HG03439 (cell line): ENCODE measurements around the gene SUGCT.
"Not testable (repeated sequence)": the region's sequence is repeated elsewhere in the genome, so short reads cannot be mapped to it uniquely, and the experiment has no call there.

Experiments
- ATAC-seq: cut with Tn5 transposase; IDR thresholded peaks from one replicate; pipeline ENCODE4 v1.9.1; 2021; ENCODE audit warnings: mild to moderate bottlenecking, moderate library complexity; ENCODE audit not compliant: unreplicated experiment

Gene SUGCT

DNA sequence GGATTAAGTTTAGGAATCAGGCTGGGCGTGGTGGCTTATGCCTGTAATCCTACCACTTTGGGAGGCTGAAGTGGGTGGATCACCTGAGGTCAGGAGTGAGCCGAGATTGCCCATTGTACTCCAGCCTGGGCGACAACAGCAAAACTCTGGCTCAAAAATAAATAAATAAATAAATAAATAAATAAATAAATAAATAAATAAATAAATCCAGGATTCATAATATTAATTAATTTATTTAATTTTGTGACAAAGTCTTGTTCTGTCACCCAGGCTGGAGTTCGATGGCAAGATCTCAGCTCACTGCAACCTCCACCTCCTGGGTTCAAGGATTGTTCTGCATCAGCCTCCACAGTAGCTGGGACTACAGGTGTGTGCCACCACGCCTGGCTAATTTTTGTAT lies 4.2 kb downstream of the SUGCT start:
- no peak for ATAC-seq

- ATAC-seq: not testable (repeated sequence)
Measured at GRCh38 chr7:40139891-40140290, 5.1 kb downstream of the SUGCT start.

- not testable (repeated sequence) for ATAC-seq
Measured at GRCh38 chr7:40141916-40142315, 7.1 kb downstream of the SUGCT start.

DNA sequence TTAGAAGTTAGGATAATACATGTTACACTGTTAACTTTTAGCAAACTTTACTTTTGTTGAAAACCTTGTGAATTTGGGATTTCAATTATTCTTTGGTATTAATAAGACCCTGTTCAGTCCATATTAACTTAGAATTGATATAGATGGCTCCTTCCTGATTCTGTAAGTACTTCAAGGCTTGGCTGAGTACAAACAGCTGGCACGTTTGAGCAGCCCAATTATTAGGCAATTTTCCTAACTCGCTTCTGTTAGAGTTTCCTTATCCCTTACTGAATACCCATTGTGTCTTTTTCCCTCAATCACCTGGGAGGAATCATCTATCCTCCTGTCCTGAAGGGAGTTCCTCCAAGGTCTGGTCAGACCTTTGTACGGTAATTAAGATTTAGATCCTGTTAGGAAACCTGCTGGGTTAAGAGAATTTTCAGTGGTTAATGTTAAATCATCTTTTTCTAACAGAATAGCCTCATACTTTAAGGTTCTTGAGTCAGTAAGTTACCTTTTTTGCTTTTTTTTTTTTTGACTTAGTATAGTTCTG lies 10.9 kb downstream of the SUGCT start:
- not testable (repeated sequence) for ATAC-seq

DNA sequence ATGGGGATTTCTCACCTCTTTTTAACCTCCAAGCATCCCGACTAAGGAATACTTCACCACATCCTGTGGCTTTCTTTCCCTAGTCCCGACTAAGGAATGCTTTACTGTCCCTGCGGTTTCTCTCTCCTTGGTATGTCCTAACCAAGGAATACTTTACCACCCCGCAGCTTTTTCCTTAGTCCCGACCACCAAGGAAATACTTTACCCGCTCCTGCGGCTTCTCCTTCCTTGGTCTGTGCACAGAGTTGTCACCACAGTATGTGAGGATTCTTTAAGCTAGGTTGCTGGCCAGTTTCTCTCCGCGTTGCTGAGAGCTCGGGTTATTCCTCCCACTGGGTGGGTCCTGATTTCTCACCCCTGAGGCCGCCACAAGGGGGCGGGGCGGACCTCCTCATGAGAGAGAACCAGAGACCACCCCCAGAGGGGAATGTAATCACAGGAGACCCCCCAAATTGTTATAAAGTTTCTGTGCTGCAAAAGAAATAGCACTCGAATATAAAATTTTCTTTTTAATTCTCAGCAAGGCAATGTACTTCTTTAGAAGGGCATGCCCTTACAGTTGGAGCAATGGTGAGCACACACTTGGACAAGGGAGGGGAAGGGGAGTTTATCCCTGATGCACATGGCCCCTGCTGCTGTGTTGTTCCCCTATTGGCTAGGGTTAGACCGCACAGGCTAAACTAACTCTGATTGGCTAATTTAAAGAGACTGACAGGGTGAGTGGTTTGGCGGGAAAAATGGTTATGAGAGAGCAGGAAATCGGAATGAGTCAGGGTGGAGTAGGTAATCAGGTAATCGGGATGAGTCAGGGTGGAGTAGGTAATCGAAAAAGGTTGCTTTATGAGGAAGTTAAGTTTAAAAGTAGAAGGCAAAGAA lies 12.8 kb downstream of the SUGCT start:
- no peak for ATAC-seq

DNA sequence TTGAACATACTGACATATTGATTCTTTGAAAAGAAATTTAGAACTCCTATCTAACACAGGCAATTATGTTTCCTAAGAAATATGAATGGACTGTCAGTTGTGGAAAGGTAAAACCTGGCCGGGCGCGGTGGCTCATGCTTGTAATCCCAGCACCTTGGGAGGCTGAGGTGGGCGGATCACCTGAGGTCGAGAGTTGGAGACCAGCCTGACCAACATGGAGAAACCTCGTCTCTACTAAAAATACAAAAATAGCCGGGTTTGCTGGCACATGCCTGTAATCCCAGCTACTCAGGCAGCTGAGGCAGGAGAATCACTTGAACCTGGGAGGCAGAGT lies 13.4 kb downstream of the SUGCT start:
- ATAC-seq: not testable (repeated sequence)

GRCh38 chr7:40148671-40149070 lies 13.9 kb downstream of the SUGCT start:
- no peak for ATAC-seq

DNA sequence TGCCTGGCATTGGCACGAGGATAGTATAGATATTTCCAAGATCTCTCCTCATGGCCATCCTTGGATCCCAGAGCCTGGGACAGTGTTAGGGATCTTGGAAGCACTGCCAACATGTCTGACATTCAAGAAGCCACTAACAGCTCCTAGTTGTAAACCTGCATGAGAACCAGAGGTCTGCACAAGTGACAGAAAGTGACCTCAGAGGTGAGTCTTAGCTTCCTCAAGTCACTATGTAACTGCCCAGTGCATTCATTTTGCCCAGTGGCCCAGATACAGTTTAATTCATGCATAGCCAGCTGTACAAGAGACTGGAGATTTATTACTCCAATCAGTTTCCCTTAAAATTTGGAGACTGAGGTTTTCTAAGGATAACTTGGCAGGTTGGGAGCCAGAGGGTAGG lies 16.7 kb downstream of the SUGCT start:
- ATAC-seq: no peak

DNA sequence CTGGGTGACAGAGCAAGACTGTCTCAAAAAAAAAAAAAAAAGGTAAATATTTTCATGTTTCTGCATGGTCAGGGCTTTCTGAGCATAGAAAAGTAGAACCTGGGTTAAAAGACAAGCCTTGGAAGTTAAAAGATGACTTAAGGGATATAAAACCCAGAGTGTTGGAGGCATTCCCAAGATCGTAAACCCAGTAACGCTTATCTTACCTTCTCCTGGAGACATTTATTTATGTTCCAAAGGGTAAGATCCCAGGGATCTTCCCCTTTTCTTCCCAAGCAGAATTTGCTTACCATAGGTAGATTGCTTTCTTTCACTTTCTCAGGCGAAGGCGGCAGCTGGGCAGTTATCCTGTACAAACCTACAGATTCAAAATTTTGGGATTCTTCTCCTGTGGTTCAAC lies 22.2 kb downstream of the SUGCT start:
- no peak for ATAC-seq

DNA sequence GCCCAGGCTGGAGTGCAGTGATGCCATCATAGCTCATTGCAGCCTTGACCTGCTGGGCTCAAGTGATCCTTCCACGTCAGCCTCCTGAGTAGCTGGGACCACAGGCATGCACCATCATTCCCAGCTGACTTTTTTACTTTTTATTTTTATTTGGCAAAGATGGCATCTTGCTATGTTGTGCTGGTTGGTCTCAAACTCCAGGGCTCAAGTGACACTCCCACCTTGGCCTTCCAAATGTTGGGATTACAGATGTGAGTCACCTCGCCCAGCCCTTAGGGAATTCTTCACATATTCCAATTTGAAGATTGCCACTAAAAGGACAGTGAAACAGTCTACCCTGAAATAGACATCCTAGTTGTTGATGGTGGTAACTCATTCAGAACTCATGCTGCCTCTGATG lies 27.7 kb downstream of the SUGCT start:
- no peak for ATAC-seq

DNA sequence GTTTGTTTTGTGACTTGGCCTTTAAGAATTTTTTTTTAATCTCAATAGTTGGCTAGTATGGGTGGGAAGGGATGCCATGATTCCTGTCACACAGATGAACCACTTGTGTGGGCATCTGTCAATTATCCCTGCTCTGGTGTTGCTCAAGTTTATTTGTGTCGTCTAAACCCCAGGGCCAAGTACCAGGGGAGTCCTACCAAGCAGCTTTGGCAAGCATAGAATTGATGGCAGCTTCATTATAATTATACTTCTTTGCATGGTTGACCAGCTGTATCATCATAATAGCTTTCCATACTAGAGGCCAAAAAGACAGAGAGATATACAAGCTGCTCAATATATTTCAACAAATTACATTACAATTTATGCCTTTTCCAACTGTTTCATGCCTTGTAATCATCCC lies 30.4 kb downstream of the SUGCT start:
- no peak for ATAC-seq

GRCh38 chr7:40167291-40167690 lies 32.5 kb downstream of the SUGCT start:
- ATAC-seq: no peak

DNA sequence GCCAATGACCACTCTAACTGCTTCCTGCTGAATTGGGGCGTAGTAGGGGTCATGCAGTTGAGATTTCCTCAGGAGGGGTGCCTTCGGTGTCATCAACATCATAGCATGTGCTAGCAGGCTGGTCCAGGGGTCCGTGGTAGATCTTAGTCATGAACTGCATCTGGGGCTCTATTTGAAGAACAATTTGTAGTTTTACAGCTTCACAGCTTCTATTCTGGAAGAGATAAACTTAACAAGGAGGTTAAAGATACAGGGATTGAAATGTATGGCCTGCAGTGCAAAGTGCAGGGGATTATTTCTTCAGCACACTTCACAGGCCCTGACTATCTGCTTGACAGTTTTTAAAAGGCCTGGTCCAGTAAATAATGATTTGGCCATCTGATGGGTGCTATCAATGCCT lies 33.5 kb downstream of the SUGCT start:
- not testable (repeated sequence) for ATAC-seq

DNA sequence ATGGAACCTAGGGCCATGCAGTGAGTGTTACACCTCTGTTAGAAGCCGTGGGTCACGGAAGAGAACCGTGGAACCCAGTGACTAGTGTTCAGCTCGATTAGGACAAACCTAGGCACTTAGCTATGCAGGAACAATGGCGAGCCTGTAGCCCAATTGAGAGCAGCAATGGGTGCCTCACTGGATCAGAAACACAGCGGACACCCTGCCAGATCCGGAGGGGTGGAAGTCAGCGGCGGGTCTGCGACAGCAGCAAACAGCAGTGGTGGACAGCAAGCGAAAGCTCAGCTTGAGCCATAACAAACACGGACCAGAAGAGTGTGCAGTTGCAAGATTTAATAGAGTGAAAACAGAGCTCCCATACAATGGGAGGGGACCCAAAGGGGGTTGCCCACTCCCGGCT lies 38.3 kb downstream of the SUGCT start:
- not testable (repeated sequence) for ATAC-seq

- ATAC-seq: not testable (repeated sequence)
Measured at GRCh38 chr7:40175256-40175655, 40.5 kb downstream of the SUGCT start.

DNA sequence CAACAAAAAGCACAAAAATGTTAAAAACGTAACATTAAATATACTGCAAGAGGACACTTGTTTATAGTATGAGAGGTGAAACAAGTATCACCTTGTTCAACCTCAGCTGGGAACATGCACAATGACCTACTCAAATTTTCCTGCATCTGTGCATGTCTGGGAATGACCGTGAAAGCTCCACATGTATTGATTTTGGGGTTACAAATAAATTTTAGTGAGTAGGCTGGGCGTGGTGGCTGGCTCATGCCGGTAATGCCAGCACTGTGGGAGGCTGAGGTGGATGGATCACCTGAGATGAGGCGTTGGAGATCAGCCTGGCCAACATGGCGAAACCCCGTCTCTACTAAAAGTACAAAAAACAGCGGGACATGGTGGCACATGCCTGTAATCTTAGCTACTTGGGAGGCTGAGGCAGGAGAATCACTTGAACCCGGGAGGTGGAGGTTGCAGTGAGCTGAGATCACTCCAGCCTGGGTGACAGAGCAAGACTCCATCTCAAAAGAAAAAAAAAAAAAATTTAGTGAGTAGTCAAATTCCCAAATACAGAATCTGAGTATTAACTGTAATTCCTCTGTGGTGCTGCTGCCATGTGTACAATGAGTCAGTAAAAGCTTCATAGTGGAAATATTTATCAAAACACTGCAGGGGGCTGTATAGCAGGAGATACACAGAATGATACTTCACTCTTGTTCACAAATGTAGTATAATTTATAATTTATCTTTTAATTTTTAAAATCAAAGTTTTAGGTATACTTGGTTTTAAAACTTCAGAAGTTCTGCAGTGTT lies 41.1 kb downstream of the SUGCT start:
- ATAC-seq: no peak

DNA sequence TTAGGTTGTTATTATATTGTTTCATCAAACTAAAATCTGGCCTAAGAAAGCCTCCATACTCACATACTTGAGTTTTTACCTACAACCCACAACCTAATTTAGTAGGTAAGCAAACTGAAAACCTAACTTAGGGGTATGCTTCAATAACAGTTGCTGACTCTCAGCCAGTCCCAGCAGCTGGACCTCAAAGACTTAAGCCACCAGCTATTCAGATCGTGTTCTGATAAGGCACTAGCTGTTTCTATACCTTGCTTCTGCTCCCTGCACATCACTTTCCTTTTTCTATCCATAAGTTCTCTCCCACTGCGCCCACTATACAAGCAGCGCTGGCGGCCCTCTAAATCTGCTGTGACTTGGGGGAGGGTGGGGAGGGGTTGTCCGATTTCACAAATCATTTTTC lies 42.3 kb downstream of the SUGCT start:
- ATAC-seq: no peak

DNA sequence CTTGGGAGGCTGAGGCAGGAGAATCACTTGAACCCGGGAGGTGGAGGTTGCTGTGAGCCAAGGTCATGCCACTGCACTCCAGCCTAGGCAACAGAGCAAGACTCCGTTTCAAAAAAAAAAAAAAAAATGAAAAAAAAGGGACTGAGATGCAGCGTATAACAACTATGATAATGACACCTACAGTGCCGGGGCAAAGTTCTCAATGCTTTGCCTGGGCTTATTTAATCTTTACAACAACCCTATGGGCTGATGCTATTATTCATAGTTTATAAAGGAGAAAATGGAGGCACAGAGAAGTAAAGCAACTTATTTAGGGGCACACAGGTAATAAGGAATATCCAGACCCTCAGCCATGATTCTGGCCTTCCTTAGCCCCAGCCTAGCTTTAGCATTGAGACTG lies 47.6 kb downstream of the SUGCT start:
- no peak for ATAC-seq

GRCh38 chr7:40186586-40186985 lies 51.8 kb downstream of the SUGCT start:
- no peak for ATAC-seq

- ATAC-seq: no peak
Measured at GRCh38 chr7:40192036-40192435, 57.2 kb downstream of the SUGCT start.

- ATAC-seq: no peak
Measured at GRCh38 chr7:40194745-40195144, 59.9 kb downstream of the SUGCT start.

DNA sequence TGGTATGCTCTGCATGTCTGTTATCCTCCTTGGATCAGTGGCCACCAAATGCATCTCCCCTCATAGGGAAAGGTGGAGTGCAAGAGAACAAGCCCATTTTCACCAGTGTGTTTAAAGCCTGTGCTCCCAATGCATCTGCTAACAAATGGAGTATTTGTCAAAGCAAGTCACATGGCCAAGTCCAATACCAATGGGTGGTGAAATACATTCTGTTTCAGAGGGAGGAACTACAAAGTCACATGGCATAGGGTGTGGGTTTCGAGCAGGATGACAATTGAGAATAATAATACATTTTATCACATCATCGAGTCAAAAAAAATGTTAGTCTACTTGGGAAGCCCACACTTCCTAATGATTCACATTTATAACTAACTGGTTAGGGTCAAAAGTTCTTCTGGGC lies 62.7 kb downstream of the SUGCT start:
- no peak for ATAC-seq
